ENCODE data around the gene DCT.

Gene DCT

GRCh38 chr13:94412870-94413597 lies 66.4 kb downstream of the DCT start:
- Histone ChIP-seq H3K36me3 (replicated peaks) (no peaks in the 10 kb centered on the region), H3K27me3 (replicated peaks) (no peaks in the 10 kb centered on the region), H3K4me3 (ENCODE audit: low read depth, low read length) (no peak overlapping the region), H3K27ac (no peak overlapping the region)
- no peak for TF ChIP-seq CTCF (IDR thresholded peaks at IDR 0.05; ENCODE audit: low read depth, low read length, missing control alignments)
- in situ Hi-C loops (cut with HindIII; ENCODE audit: low pct_ligation_motif_present, low sequenced_read_pairs): no loop called here
- no peak for DNase-seq

GRCh38 chr13:94411747-94412146 lies 67.7 kb downstream of the DCT start:
- in situ Hi-C loops (cut with HindIII; ENCODE audit: low pct_ligation_motif_present, low sequenced_read_pairs): no loop called here
- H3K27me3 ChIP-seq (replicated peaks): no peaks in the 10 kb centered on the region
- DNase-seq: no peak
- no peaks in the 10 kb centered on the region for H3K36me3 ChIP-seq (replicated peaks)
- H3K4me3 ChIP-seq (ENCODE audit: low read depth, low read length): no peak overlapping the region
- H3K27ac ChIP-seq: no peak overlapping the region
- no peak for TF ChIP-seq CTCF (IDR thresholded peaks at IDR 0.05; ENCODE audit: low read depth, low read length, missing control alignments)

- Histone ChIP-seq H3K36me3 (replicated peaks) (no peaks in the 10 kb centered on the region), H3K4me3 (ENCODE audit: low read depth, low read length) (no peak overlapping the region), H3K27ac (no peak overlapping the region), H3K27me3 (replicated peaks) (no peaks in the 10 kb centered on the region)
- TF ChIP-seq CTCF (IDR thresholded peaks at IDR 0.05; ENCODE audit: low read depth, low read length, missing control alignments): no peak
- DNase-seq: no peak
- in situ Hi-C loops (cut with HindIII; ENCODE audit: low pct_ligation_motif_present, low sequenced_read_pairs): no loop called here
Observed at GRCh38 chr13:94408314-94409036, 71.0 kb downstream of the DCT start.

- H3K27me3 ChIP-seq (replicated peaks): no peaks in the 10 kb centered on the region
- H3K27ac ChIP-seq: no peak overlapping the region
- no peak overlapping the region for H3K4me3 ChIP-seq (ENCODE audit: low read depth, low read length)
- no peak for TF ChIP-seq CTCF (IDR thresholded peaks at IDR 0.05; ENCODE audit: low read depth, low read length, missing control alignments)
- DNase-seq: no peak
- H3K36me3 ChIP-seq (replicated peaks): no peaks in the 10 kb centered on the region
- in situ Hi-C loops (cut with HindIII; ENCODE audit: low pct_ligation_motif_present, low sequenced_read_pairs): no loop called here
Observed at GRCh38 chr13:94400874-94401273, 78.6 kb downstream of the DCT start.

- Histone ChIP-seq H3K27ac (no peak overlapping the region), H3K36me3 (replicated peaks) (no peaks in the 10 kb centered on the region), H3K27me3 (replicated peaks) (no peaks in the 10 kb centered on the region), H3K4me3 (ENCODE audit: low read depth, low read length) (no peak overlapping the region)
- in situ Hi-C loops (cut with HindIII; ENCODE audit: low pct_ligation_motif_present, low sequenced_read_pairs): no loop called here
- no peak for DNase-seq
- no peak for TF ChIP-seq CTCF (IDR thresholded peaks at IDR 0.05; ENCODE audit: low read depth, low read length, missing control alignments)
Observed at GRCh38 chr13:94399812-94400211, 79.7 kb downstream of the DCT start.

Data from brain microvascular endothelial cell (primary cell).